Measurements from ENCODE around the gene SOD3. TPM values are rescaled to one million over a fixed set of nuclear protein-coding genes. Genes with fewer than 3 reads are reported as not detected.

Gene SOD3
- total and polyA plus RNA-seq, 9 of the 15 experiments (the other 6 are each of a cell fraction or from before 2014, with no cell fraction given): 0.10 to 0.31 (median 0.24) TPM; not detected in 6

- TF ChIP-seq ZBTB40 (IDR thresholded peaks at IDR 0.05) (no peak), ZBTB40 (CRISPR knock-in tag; IDR thresholded peaks at IDR 0.05) (no peak), NCOA1 (IDR thresholded peaks at IDR 0.05; ENCODE audit: low read depth) (no peak), RUNX1 (IDR thresholded peaks at IDR 0.05; ENCODE audit: low read depth) (no peak), FOXA3 (CRISPR knock-in tag; conservative IDR thresholded peaks at IDR 0.05 in 1 of 2, IDR thresholded peaks at IDR 0.05 in 1 of 2) (no peak), CTBP1 (IDR thresholded peaks at IDR 0.05; ENCODE audit: borderline replicate concordance) (no peak)
Measured at GRCh38 chr4:24799196-24799543, 3.8 kb downstream of the SOD3 start (continued).

Measured in K562 (cell line).